Tibial nerve (tissue), 4 donors: Measurements from ENCODE around the gene CSPG5. TPM values are rescaled to one million over a fixed set of nuclear protein-coding genes. Genes with fewer than 3 reads are reported as not detected.

ENCODE experiments used
- DNase-seq, 2 donors: peaks; one replicate each; pipeline ENCODE4 v3.0.0-alpha.2; 2019; ENCODE audit warnings: low spot score in 2 of 2
- H3K27ac ChIP-seq, 4 donors: fragments of 200-600 bp; sonication (generic) in 3 of 4; one replicate each; pipeline ENCODE4 v1.5.1; 2017 to 2019; ENCODE audit warnings: mild to moderate bottlenecking in 1 of 4
- H3K27me3 ChIP-seq, 2 donors: fragments of 200-600 bp; sonication (generic) in 1 of 2; one replicate each; pipeline versions ENCODE4 v1.5.1 to v1.6.0; 2017 to 2019
- H3K36me3 ChIP-seq, 3 donors: fragments of 200-600 bp; sonication (generic); one replicate each; pipeline ENCODE4 v1.5.1; 2018 to 2019
- H3K4me1 ChIP-seq, 4 donors: fragments of 200-600 bp; sonication (generic) in 3 of 4; one replicate each; pipeline ENCODE4 v1.5.1; 2017 to 2019
- H3K4me3 ChIP-seq, 4 donors: fragments of 200-600 bp; sonication (generic) in 3 of 4; one replicate each; pipeline ENCODE4 v1.5.1; 2017 to 2019; ENCODE audit warnings: mild to moderate bottlenecking in 1 of 4, moderate library complexity in 1 of 4
- H3K9me3 ChIP-seq, 4 donors: fragments of 200-600 bp; sonication (generic) in 3 of 4; one replicate each; pipeline ENCODE4 v1.5.1; 2017 to 2019
- EP300 ChIP-seq, 2 donors: sonication (generic); formaldehyde crosslinking; IDR thresholded peaks; one replicate each; pipeline ENCODE4 v1.6.1; 2017; ENCODE audit warnings: antibody characterized with exemption in 2 of 2, mild to moderate bottlenecking in 1 of 2
- POLR2A ChIP-seq, 2 donors: fragments of 450-650 bp; IDR thresholded peaks; one replicate each; pipeline ENCODE4 v1.6.1; 2017; ENCODE audit warnings: antibody characterized with exemption in 2 of 2, mild to moderate bottlenecking in 2 of 2, moderate library complexity in 2 of 2
- WGBS, 2 donors: methylation state at CpG; one replicate each; pipeline ENCODE4 v1.1.5; 2018; 5-methylcytosine and 5-hydroxymethylcytosine counted together
- total RNA-seq, 4 donors: library from RNA; depleted of rRNA; stranded (reverse); fragments of >200 nt; gene quantifications; one replicate each; pipeline ENCODE4 v1.1.0, GENCODE V29; 2016
- TF ChIP-seq, protein P1 (sequence below), 5 experiments: fragments of 200-600 bp in 3 of 5; fragments of 450-650 bp in 2 of 5; sonication (generic) in 3 of 5; IDR thresholded peaks; one replicate each; pipeline ENCODE4 v1.5.1; 2016 to 2019; ENCODE audit warnings: antibody characterized with exemption in 5 of 5, mild to moderate bottlenecking in 3 of 5, moderate library complexity in 2 of 5

CSPG5 gene
- total RNA-seq, 4 donors from 2014 or later: under 0.01 to 4.8 (median 0.22) TPM; not detected in 1

DNA sequence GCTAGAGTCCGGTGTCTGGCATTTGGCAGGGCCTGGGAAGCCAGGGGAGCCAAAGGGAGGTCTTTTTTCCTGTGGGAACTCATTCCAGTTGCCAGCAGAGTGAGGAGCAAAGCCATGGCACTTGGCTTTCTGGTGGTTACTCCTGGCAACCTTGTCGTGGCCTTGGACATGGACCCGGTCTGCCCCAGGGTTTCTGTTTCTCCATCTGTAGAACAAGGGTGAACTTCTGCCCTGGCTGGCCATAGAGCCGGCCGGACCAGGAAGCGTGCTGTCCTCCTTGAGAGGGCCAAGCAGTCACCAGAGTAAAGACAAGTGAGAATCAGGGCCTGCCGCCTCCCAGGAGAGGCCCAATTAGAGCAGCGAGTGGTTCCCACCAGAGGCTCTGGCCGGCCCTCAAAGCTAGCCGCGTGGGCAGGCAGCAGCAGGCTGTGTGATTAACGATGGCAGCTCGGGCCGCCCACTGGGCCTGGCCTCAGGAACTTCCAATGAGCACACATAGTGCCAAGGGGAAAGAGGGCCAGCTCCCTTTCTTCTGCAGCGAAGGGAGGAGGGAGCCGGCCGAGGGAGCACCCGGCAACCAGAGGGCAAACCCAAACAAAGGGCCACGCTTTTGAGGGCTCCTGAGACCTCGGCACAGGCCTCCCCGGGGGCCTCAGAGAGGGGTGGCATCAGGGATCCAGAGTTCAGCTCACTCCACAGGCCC is 36.0 kb downstream of the CSPG5 start:
- no peaks in the 10 kb centered on the region for H3K27me3 ChIP-seq
- TF ChIP-seq POLR2A (IDR thresholded peaks at IDR 0.05): no peak
- no peaks in the 10 kb centered on the region for H3K36me3 ChIP-seq
- WGBS, 2 donors: 32 to 43% methylated on average over 15 to 21 of the region's 21 CpGs
- H3K27ac ChIP-seq: no peak overlapping the region
- DNase-seq: no peak
- H3K4me3 ChIP-seq: no peak overlapping the region
- H3K4me1 ChIP-seq: no peaks in the 10 kb centered on the region
- H3K9me3 ChIP-seq: no peaks in the 10 kb centered on the region

DNA sequence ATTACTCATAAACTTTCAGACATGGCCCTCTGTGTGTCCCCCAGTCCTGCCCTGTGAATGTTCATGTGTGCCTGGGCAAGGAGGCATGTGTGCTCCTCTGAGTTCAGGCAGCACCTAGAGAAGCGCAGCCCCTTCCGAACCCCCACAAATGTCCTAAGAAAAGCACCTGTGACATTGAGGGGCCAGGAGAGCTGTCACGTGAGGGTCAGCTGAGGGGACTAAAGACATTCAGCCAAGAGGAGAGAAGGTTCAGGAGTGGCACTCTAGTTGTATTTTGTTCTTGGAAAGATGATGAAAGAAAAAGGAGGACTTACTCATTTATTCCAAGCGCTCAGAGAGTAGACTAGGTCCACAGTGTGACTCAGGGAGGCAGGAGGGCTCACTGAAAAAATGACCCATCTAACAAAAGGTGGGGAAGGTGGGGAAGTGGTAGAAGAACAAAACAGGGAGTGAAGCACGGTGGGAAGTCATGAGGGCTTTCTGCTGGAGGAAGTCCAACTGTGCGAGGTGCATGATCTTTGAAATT is 37.0 kb downstream of the CSPG5 start:
- 67 to 72% methylated on average over 6 of the region's 6 CpGs for WGBS, 2 donors
- Histone ChIP-seq H3K4me3 (no peak overlapping the region), H3K4me1 (peaks cover 0 to 2% (median 0%) of the 10 kb centered on the region in 4 donors), H3K9me3 (no peaks in the 10 kb centered on the region), H3K36me3 (no peaks in the 10 kb centered on the region), H3K27ac (no peak overlapping the region), H3K27me3 (no peaks in the 10 kb centered on the region)
- DNase-seq: no peak
- TF ChIP-seq POLR2A (IDR thresholded peaks at IDR 0.05) (no peak), EP300 (IDR thresholded peaks at IDR 0.05) (no peak)
- TF ChIP-seq, protein P1, sequence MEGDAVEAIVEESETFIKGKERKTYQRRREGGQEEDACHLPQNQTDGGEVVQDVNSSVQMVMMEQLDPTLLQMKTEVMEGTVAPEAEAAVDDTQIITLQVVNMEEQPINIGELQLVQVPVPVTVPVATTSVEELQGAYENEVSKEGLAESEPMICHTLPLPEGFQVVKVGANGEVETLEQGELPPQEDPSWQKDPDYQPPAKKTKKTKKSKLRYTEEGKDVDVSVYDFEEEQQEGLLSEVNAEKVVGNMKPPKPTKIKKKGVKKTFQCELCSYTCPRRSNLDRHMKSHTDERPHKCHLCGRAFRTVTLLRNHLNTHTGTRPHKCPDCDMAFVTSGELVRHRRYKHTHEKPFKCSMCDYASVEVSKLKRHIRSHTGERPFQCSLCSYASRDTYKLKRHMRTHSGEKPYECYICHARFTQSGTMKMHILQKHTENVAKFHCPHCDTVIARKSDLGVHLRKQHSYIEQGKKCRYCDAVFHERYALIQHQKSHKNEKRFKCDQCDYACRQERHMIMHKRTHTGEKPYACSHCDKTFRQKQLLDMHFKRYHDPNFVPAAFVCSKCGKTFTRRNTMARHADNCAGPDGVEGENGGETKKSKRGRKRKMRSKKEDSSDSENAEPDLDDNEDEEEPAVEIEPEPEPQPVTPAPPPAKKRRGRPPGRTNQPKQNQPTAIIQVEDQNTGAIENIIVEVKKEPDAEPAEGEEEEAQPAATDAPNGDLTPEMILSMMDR (IDR thresholded peaks at IDR 0.05): no peak

DNA sequence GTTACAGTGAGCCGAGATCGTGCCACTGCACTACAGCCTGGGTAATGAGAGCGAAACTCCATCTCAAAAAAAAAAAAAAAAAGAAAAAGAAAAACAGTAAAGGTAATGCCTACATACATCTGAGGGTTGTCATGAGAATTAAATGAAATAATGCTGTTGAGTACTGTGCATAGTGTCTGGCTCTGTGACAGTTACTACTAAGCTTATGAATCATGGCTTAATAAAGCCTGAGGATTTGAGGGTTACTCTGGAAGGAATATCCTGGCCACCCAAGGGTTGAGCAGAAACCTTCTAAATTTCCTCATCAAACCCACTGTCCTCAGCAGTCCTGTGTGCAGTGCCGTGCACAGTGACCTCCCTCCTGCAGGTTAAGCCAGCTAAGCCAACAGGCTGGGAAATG is 38.4 kb downstream of the CSPG5 start:
- TF ChIP-seq EP300 (IDR thresholded peaks at IDR 0.05) (no peak), POLR2A (IDR thresholded peaks at IDR 0.05) (no peak)
- TF ChIP-seq, protein P1 (IDR thresholded peaks at IDR 0.05): no peak
- Histone ChIP-seq H3K36me3 (no peaks in the 10 kb centered on the region), H3K4me1 (peaks cover 0 to 3% (median 0%) of the 10 kb centered on the region in 4 donors), H3K9me3 (no peaks in the 10 kb centered on the region), H3K27ac (no peak overlapping the region), H3K4me3 (no peak overlapping the region), H3K27me3 (no peaks in the 10 kb centered on the region)
- 88 to 94% methylated on average over 4 of the region's 4 CpGs for WGBS, 2 donors
- no peak for DNase-seq

DNA sequence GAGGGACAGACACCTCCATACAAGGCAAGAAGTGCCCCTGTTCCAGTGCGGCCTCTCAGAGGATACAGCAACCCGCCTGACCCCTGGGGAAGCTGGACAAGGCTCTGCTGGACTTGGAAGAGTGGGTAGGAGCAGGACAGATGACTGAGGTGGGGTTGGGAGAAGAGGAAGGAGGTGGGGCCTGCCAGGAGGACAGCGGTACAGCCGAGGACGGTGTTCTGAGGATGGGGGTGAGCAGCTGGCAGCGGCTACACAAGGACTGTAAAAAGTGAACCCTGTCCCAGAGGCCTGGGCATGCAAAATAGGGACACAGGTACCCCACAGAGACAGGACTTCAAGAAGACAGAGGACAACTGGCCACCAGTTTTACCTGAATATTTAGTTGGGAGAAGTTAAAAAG is 41.7 kb downstream of the CSPG5 start:
- Histone ChIP-seq H3K4me1 (peaks cover 0 to 3% (median 0%) of the 10 kb centered on the region in 4 donors), H3K9me3 (no peaks in the 10 kb centered on the region), H3K27ac (peak overlapping the region in 2 of 4 donors; percentile 47 to 67), H3K27me3 (no peaks in the 10 kb centered on the region), H3K36me3 (no peaks in the 10 kb centered on the region), H3K4me3 (no peak overlapping the region)
- TF ChIP-seq EP300 (IDR thresholded peaks at IDR 0.05) (no peak), POLR2A (IDR thresholded peaks at IDR 0.05) (no peak)
- TF ChIP-seq, protein P1 (IDR thresholded peaks at IDR 0.05): no peak
- no peak for DNase-seq
- 66 to 67% methylated on average over 6 of the region's 6 CpGs for WGBS, 2 donors

DNA sequence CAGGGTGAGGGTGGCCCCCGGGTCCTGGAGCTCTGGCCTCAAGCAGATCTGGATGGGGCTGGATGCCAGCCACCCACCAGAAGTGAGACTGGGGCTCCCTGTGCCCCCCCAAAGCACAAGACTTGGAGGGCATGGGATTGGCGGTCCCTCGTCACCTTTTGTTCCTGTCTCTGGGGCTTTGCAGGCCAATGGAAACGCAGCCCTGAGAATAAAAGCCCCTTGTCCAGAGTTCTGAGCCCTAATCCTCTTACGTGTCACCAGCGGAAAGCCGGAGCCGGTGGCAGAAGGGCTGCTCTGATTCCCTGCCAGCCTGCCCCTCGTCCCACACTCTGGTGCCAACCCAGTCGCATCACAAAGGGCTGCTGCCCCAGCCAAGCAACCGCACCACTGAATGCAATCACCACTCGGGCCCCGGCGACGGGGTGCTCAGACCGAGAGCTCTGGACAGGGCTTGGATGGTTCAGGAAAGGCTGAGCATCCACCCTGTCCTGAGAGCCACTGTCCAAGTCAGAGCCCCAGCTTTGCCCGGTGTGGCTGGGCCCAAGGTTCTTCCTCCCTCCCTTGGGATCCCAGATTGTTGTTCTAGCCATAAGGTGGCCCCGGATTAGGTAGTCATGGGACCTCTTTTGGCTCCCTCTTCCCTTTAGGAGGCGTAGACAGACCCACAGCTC is 42.3 kb downstream of the CSPG5 start:
- no peaks in the 10 kb centered on the region for H3K36me3 ChIP-seq
- H3K27ac ChIP-seq: peak overlapping the region in 2 of 4 donors; percentile 47 to 67
- H3K4me1 ChIP-seq: peaks cover 0 to 3% (median 0%) of the 10 kb centered on the region in 4 donors
- no peak overlapping the region for H3K4me3 ChIP-seq
- 48 to 58% methylated on average over 18 of the region's 19 CpGs for WGBS, 2 donors
- no peak for DNase-seq
- TF ChIP-seq EP300 (IDR thresholded peaks at IDR 0.05): no peak
- TF ChIP-seq, protein P1 (IDR thresholded peaks at IDR 0.05): no peak
- TF ChIP-seq POLR2A (IDR thresholded peaks at IDR 0.05): no peak
- H3K9me3 ChIP-seq: no peaks in the 10 kb centered on the region
- H3K27me3 ChIP-seq: no peaks in the 10 kb centered on the region
